A673 (cell line): ENCODE data around the gene PYY.

ENCODE experiments used
- EZH2 ChIP-seq: fragments of 200-600 bp; sonication (generic); IDR thresholded peaks from 2 replicates; pipeline ENCODE4 v1.6.1; 2017; ENCODE audit warnings: borderline replicate concordance, low read depth, mild to moderate bottlenecking, mixed read lengths, antibody characterized with exemption, low read length; ENCODE audit not compliant: poor library complexity, severe bottlenecking
- TF ChIP-seq, protein P1 (sequence below): fragments of 300-800, 200-600 bp; sonication (generic); conservative IDR thresholded peaks from 2 replicates; pipeline ENCODE4 v1.5.1; 2017; ENCODE audit warnings: low read depth, mild to moderate bottlenecking, antibody characterized with exemption, low read length, moderate library complexity, mixed read lengths

DNA sequence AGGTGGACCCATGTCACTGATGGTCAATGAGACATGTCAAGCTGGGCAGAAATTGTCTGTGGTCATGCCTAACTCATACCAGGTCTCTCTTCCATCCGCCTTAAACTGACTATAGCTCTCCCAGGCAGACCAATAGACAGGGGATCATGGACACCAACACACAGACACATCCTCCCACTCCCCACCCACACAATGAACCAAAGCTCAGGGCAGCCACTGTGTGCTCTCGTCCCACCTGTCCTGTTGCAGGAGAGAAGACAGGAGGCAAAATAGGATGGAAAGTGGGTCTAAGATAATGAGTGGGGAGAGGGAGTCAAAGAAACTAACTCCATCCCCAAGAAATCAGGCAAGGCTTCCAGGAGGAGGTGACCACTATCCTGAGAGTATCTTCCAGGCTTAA, 3.2 kb downstream of the PYY start:
- TF ChIP-seq, protein P1, sequence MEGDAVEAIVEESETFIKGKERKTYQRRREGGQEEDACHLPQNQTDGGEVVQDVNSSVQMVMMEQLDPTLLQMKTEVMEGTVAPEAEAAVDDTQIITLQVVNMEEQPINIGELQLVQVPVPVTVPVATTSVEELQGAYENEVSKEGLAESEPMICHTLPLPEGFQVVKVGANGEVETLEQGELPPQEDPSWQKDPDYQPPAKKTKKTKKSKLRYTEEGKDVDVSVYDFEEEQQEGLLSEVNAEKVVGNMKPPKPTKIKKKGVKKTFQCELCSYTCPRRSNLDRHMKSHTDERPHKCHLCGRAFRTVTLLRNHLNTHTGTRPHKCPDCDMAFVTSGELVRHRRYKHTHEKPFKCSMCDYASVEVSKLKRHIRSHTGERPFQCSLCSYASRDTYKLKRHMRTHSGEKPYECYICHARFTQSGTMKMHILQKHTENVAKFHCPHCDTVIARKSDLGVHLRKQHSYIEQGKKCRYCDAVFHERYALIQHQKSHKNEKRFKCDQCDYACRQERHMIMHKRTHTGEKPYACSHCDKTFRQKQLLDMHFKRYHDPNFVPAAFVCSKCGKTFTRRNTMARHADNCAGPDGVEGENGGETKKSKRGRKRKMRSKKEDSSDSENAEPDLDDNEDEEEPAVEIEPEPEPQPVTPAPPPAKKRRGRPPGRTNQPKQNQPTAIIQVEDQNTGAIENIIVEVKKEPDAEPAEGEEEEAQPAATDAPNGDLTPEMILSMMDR, result no peak
- TF ChIP-seq EZH2, result no peak
